DND-41 (cell line): ENCODE data around the gene PDE4D.

Experiments
- ATAC-seq: fragments of 200-7000 bp; cut with Tn5 transposase; 3 replicates; pipeline ENCODE4 v1.9.1; 2021; ENCODE audit warnings: low read depth; ENCODE audit not compliant: insufficient read depth
- DNase-seq: peaks from one replicate; pipeline ENCODE4 v3.0.0-alpha.2; 2020
- H2AFZ ChIP-seq: 2 replicates; pipeline ENCODE4 v1.6.0; 2012; ENCODE audit warnings: low read depth, low read length
- H3K27ac ChIP-seq: 2 replicates; pipeline ENCODE4 v1.5.1; 2012; ENCODE audit warnings: low read length, inconsistent platforms
- H3K27me3 ChIP-seq: fragments of 200-600 bp; sonication (generic); 2 replicates; pipeline ENCODE4 v1.6.0; 2012; ENCODE audit warnings: low read length, mild to moderate bottlenecking, inconsistent platforms; ENCODE audit not compliant: insufficient read depth, poor library complexity
- H3K36me3 ChIP-seq: 2 replicates; pipeline ENCODE4 v1.5.1; 2012; ENCODE audit warnings: low read length, inconsistent platforms; ENCODE audit not compliant: insufficient read depth
- H3K4me1 ChIP-seq: 2 replicates; pipeline ENCODE4 v1.5.1; 2012; ENCODE audit warnings: mild to moderate bottlenecking, low read length; ENCODE audit not compliant: insufficient read depth
- H3K4me2 ChIP-seq: 2 replicates; pipeline ENCODE4 v1.6.0; 2012; ENCODE audit warnings: mild to moderate bottlenecking, moderate library complexity, low read length, inconsistent platforms; ENCODE audit not compliant: insufficient read depth
- H3K4me3 ChIP-seq, 2 experiments: fragments of 200-600 bp in 1 of 2; shearing (Covaris generic) in 1 of 2; 2 replicates each; pipeline ENCODE4 v1.5.1; 2012 to 2016; ENCODE audit warnings: inconsistent platforms in 2 of 2, low read length in 2 of 2, mild to moderate bottlenecking in 2 of 2, low read depth in 1 of 2, moderate library complexity in 1 of 2
- H3K79me2 ChIP-seq: 2 replicates; pipeline ENCODE4 v1.6.0; 2012; ENCODE audit warnings: low read length, inconsistent platforms; ENCODE audit not compliant: insufficient read depth
- H3K9ac ChIP-seq: 2 replicates; pipeline ENCODE4 v1.6.0; 2012; ENCODE audit warnings: low read depth, mild to moderate bottlenecking, inconsistent platforms, low read length, moderate library complexity
- H3K9me3 ChIP-seq: 2 replicates; pipeline ENCODE4 v1.5.1; 2012; ENCODE audit warnings: low read length, moderate library complexity, mild to moderate bottlenecking, inconsistent platforms; ENCODE audit not compliant: insufficient read depth, severe bottlenecking
- H4K20me1 ChIP-seq: 2 replicates; pipeline ENCODE4 v1.6.0; 2012; ENCODE audit warnings: low read length; ENCODE audit not compliant: insufficient read depth
- EZH2 ChIP-seq: IDR thresholded peaks from 3 replicates; pipeline ENCODE4 v1.6.1; 2012; ENCODE audit warnings: borderline replicate concordance, low read depth, mild to moderate bottlenecking, moderate library complexity, low read length, inconsistent platforms; ENCODE audit not compliant: severe bottlenecking
- TF ChIP-seq, protein P1 (sequence below): IDR thresholded peaks from 2 replicates; pipeline ENCODE4 v1.5.1; 2012; ENCODE audit warnings: borderline replicate concordance, low read length, moderate library complexity, mild to moderate bottlenecking; ENCODE audit not compliant: poor library complexity, severe bottlenecking; ENCODE audit errors: extremely low read depth

The PDE4D gene

DNA sequence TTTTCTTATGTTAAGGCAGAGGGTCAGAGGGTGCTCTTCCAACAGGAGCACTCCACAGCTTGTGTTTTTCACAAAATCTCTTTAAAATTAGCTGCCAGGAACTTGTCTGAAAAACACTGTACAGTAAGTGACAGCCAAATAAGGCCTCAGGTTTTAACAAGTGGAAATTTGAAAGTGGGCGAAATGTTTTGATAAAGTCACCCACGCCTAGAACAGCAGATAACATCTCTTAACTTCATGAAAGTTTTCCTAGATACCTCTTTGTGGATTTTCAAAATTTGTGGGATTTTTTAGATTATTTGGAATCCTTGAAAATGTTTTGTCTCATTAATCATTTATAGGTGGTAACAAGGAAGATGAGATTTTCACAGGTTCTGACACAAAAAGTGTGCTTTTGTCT is 121.3 kb downstream of the PDE4D start:
- H3K36me3 ChIP-seq = no peaks in the 10 kb centered on the region
- TF ChIP-seq, protein P1, sequence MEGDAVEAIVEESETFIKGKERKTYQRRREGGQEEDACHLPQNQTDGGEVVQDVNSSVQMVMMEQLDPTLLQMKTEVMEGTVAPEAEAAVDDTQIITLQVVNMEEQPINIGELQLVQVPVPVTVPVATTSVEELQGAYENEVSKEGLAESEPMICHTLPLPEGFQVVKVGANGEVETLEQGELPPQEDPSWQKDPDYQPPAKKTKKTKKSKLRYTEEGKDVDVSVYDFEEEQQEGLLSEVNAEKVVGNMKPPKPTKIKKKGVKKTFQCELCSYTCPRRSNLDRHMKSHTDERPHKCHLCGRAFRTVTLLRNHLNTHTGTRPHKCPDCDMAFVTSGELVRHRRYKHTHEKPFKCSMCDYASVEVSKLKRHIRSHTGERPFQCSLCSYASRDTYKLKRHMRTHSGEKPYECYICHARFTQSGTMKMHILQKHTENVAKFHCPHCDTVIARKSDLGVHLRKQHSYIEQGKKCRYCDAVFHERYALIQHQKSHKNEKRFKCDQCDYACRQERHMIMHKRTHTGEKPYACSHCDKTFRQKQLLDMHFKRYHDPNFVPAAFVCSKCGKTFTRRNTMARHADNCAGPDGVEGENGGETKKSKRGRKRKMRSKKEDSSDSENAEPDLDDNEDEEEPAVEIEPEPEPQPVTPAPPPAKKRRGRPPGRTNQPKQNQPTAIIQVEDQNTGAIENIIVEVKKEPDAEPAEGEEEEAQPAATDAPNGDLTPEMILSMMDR = no peak
- TF ChIP-seq EZH2 = no peak
- H3K4me2 ChIP-seq = no peak overlapping the region
- H3K4me1 ChIP-seq = no peaks in the 10 kb centered on the region
- ATAC-seq = no peak
- H3K4me3 ChIP-seq = no peak overlapping the region
- H2AFZ ChIP-seq = no peak overlapping the region
- no peaks in the 10 kb centered on the region for H3K79me2 ChIP-seq
- no peaks in the 10 kb centered on the region for H3K27me3 ChIP-seq
- H3K9me3 ChIP-seq = no peaks in the 10 kb centered on the region
- no peak overlapping the region for H3K9ac ChIP-seq
- H4K20me1 ChIP-seq = no peaks in the 10 kb centered on the region
- no peak for DNase-seq
- H3K27ac ChIP-seq = no peak overlapping the region

DNA sequence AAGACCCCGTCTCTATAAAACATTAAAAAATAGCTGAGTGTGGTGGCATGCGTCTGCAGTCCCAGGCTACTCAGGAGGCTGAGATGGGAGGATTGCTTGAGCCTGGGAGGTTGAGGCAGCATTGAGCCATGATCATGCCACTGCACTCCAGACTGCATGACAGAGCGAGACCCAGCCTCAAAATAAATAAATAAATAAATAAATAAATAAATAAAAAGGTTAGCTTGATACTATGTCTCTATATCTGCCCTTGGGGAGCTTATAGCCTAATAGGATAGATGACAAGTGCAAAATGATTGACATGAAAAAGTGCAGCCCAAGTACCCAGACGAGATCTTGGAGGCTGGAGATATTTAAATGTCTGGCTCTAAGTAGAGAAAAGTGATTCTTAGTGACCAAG is 122.6 kb downstream of the PDE4D start:
- Histone ChIP-seq H4K20me1 (no peaks in the 10 kb centered on the region), H2AFZ (no peak overlapping the region), H3K27me3 (no peaks in the 10 kb centered on the region), H3K9me3 (no peaks in the 10 kb centered on the region), H3K36me3 (no peaks in the 10 kb centered on the region), H3K4me2 (no peak overlapping the region), H3K79me2 (no peaks in the 10 kb centered on the region), H3K27ac (no peak overlapping the region), H3K4me1 (no peaks in the 10 kb centered on the region), H3K4me3 (no peak overlapping the region), H3K9ac (no peak overlapping the region)
- TF ChIP-seq EZH2 = no peak
- TF ChIP-seq, protein P1 = no peak
- DNase-seq (no peak), ATAC-seq (no peak)

DNA sequence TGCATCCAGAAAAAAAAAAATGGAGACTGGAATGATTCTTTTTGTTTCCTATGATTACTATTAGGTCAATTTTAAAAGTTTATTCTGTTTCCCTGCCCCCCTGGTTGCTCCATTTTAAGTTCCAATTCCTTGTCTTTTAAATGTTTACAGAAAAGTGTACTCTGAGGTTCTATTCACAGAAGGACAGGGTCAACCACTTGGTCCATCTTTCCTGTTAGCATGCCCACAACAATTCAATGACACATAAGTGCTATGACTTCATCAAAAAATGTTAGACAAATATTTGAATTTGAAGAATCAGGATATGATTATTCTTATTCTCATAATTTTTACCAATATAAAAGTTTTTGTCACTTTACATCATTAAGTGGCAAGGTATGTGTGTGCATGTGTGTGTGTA is 123.7 kb downstream of the PDE4D start:
- H2AFZ ChIP-seq = no peak overlapping the region
- H3K4me3 ChIP-seq = no peak overlapping the region
- TF ChIP-seq, protein P1 = no peak
- TF ChIP-seq EZH2 = no peak
- no peaks in the 10 kb centered on the region for H3K36me3 ChIP-seq
- H3K27me3 ChIP-seq = no peaks in the 10 kb centered on the region
- no peak overlapping the region for H3K9ac ChIP-seq
- H3K4me2 ChIP-seq = no peak overlapping the region
- no peaks in the 10 kb centered on the region for H4K20me1 ChIP-seq
- no peaks in the 10 kb centered on the region for H3K79me2 ChIP-seq
- DNase-seq = no peak
- H3K27ac ChIP-seq = no peak overlapping the region
- no peak for ATAC-seq
- H3K4me1 ChIP-seq = no peaks in the 10 kb centered on the region
- no peaks in the 10 kb centered on the region for H3K9me3 ChIP-seq

DNA sequence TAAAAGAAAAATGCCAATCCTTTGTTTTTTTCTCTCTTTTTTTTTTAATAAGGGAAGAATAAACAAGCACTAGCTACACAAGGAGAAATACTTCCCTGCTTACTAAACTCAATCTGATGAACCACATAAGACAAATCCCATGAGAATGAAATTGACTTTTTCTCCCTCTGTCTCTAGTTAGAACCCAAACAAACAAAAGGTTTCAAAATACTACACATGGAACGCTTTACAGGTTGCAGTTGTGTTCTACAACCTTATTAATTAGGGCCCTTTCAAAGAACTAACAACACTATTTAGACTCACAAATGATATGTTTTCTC is 124.5 kb downstream of the PDE4D start:
- Histone ChIP-seq H3K4me3 (no peak overlapping the region), H3K27ac (no peak overlapping the region), H3K4me1 (no peaks in the 10 kb centered on the region), H3K9ac (no peak overlapping the region), H3K9me3 (no peaks in the 10 kb centered on the region), H3K27me3 (no peaks in the 10 kb centered on the region), H4K20me1 (no peaks in the 10 kb centered on the region), H3K79me2 (no peaks in the 10 kb centered on the region), H3K4me2 (no peak overlapping the region), H3K36me3 (no peaks in the 10 kb centered on the region), H2AFZ (no peak overlapping the region)
- no peak for TF ChIP-seq EZH2
- TF ChIP-seq, protein P1 = no peak
- DNase-seq (no peak), ATAC-seq (no peak)
